ENCODE results near the gene SMAP1.

The SMAP1 gene

GRCh38 chr6:70900047-70900446 is 232.4 kb downstream of the SMAP1 start:
- no peak for DNase-seq (ENCODE audit: low read depth)

GRCh38 chr6:70901324-70901723 is 233.6 kb downstream of the SMAP1 start:
- DNase-seq (ENCODE audit: low read depth) = no peak

GRCh38 chr6:70903665-70904452 is 236.2 kb downstream of the SMAP1 start:
- DNase-seq (ENCODE audit: low read depth) = no peak

GRCh38 chr6:70905742-70906141 is 238.1 kb downstream of the SMAP1 start:
- no peak for DNase-seq (ENCODE audit: low read depth)

All from stromal cell of bone marrow (primary cell).